Mononuclear cell (primary cell): Measurements from ENCODE around the gene IL1R2. TPM values are rescaled to one million over a fixed set of nuclear protein-coding genes. Genes with fewer than 3 reads are reported as not detected.

Experiments used
- H3K27me3 ChIP-seq: 2 replicates; pipeline ENCODE4 v1.6.0; 2011; ENCODE audit warnings: low read length, control low read depth; ENCODE audit not compliant: insufficient read depth
- H3K4me1 ChIP-seq: 2 replicates; pipeline ENCODE4 v1.5.1; 2011; ENCODE audit warnings: mild to moderate bottlenecking, low read length, control low read depth; ENCODE audit not compliant: insufficient read depth
- H3K4me3 ChIP-seq: 2 replicates; pipeline ENCODE4 v1.5.1; 2011; ENCODE audit warnings: mild to moderate bottlenecking, low read length, moderate library complexity
- H3K9me3 ChIP-seq: 2 replicates; pipeline ENCODE4 v1.5.1; 2011; ENCODE audit warnings: low read depth, mild to moderate bottlenecking, control low read depth, low read length
- total RNA-seq: library from RNA; depleted of rRNA; stranded (reverse); fragments of >200 nt; gene quantifications from one replicate; pipeline ENCODE4 v1.2.3, GENCODE V29; 2012

Gene IL1R2
- total RNA-seq, 1 donor: 1.4 TPM

- H3K9me3 ChIP-seq: no peaks in the 10 kb centered on the region
- peaks cover 38% of the 10 kb centered on the region for H3K4me1 ChIP-seq
- peaks cover 18% of the 10 kb centered on the region for H3K27me3 ChIP-seq
- no peak overlapping the region for H3K4me3 ChIP-seq
Observed at GRCh38 chr2:102045697-102046096, 53.9 kb downstream of the IL1R2 start.

GRCh38 chr2:102046135-102046986, 54.6 kb downstream of the IL1R2 start:
- Histone ChIP-seq H3K4me3 (no peak overlapping the region), H3K9me3 (no peaks in the 10 kb centered on the region), H3K27me3 (peaks cover 18% of the 10 kb centered on the region), H3K4me1 (peaks cover 38% of the 10 kb centered on the region)

GRCh38 chr2:102048465-102048864, 56.7 kb downstream of the IL1R2 start:
- no peak overlapping the region for H3K4me3 ChIP-seq
- H3K9me3 ChIP-seq: no peaks in the 10 kb centered on the region
- H3K4me1 ChIP-seq: peaks cover 48% of the 10 kb centered on the region
- H3K27me3 ChIP-seq: peaks cover 18% of the 10 kb centered on the region

GRCh38 chr2:102049756-102050443, 58.1 kb downstream of the IL1R2 start:
- peaks cover 52% of the 10 kb centered on the region for H3K4me1 ChIP-seq
- H3K4me3 ChIP-seq: no peak overlapping the region
- peaks cover 18% of the 10 kb centered on the region for H3K27me3 ChIP-seq
- no peaks in the 10 kb centered on the region for H3K9me3 ChIP-seq

GRCh38 chr2:102050854-102051391, 59.2 kb downstream of the IL1R2 start:
- peaks cover 52% of the 10 kb centered on the region for H3K4me1 ChIP-seq
- H3K27me3 ChIP-seq: peaks cover 14% of the 10 kb centered on the region
- no peak overlapping the region for H3K4me3 ChIP-seq
- H3K9me3 ChIP-seq: no peaks in the 10 kb centered on the region

GRCh38 chr2:102051692-102052277, 60.0 kb downstream of the IL1R2 start:
- Histone ChIP-seq H3K4me3 (no peak overlapping the region), H3K27me3 (peaks cover 6% of the 10 kb centered on the region), H3K4me1 (peaks cover 44% of the 10 kb centered on the region), H3K9me3 (no peaks in the 10 kb centered on the region)

- H3K4me1 ChIP-seq: peaks cover 44% of the 10 kb centered on the region
- H3K9me3 ChIP-seq: no peaks in the 10 kb centered on the region
- H3K4me3 ChIP-seq: no peak overlapping the region
- H3K27me3 ChIP-seq: peaks cover 3% of the 10 kb centered on the region
Observed at GRCh38 chr2:102052365-102052764, 60.6 kb downstream of the IL1R2 start.

- no peak overlapping the region for H3K4me3 ChIP-seq
- no peaks in the 10 kb centered on the region for H3K9me3 ChIP-seq
- peaks cover 44% of the 10 kb centered on the region for H3K4me1 ChIP-seq
- H3K27me3 ChIP-seq: no peaks in the 10 kb centered on the region
Observed at GRCh38 chr2:102053096-102053495, 61.3 kb downstream of the IL1R2 start.

GRCh38 chr2:102055346-102055990, 63.7 kb downstream of the IL1R2 start:
- H3K9me3 ChIP-seq: no peaks in the 10 kb centered on the region
- H3K4me3 ChIP-seq: no peak overlapping the region
- H3K27me3 ChIP-seq: no peaks in the 10 kb centered on the region
- H3K4me1 ChIP-seq: peaks cover 34% of the 10 kb centered on the region

- H3K4me3 ChIP-seq: no peak overlapping the region
Observed at GRCh38 chr2:102056079-102056581, 64.4 kb downstream of the IL1R2 start.

GRCh38 chr2:102057502-102058292, 65.9 kb downstream of the IL1R2 start:
- no peaks in the 10 kb centered on the region for H3K27me3 ChIP-seq
- no peak overlapping the region for H3K4me3 ChIP-seq
- H3K9me3 ChIP-seq: no peaks in the 10 kb centered on the region
- H3K4me1 ChIP-seq: peaks cover 19% of the 10 kb centered on the region

More at GRCh38 chr2:102056079-102056581, 64.4 kb downstream of the IL1R2 start:
- Histone ChIP-seq H3K4me1 (peaks cover 27% of the 10 kb centered on the region), H3K27me3 (no peaks in the 10 kb centered on the region), H3K9me3 (no peaks in the 10 kb centered on the region)

- Histone ChIP-seq H3K4me1 (peaks cover 19% of the 10 kb centered on the region), H3K27me3 (no peaks in the 10 kb centered on the region), H3K4me3 (no peak overlapping the region), H3K9me3 (no peaks in the 10 kb centered on the region)
Observed at GRCh38 chr2:102058293-102058833, 66.6 kb downstream of the IL1R2 start.

- Histone ChIP-seq H3K27me3 (no peaks in the 10 kb centered on the region), H3K4me3 (no peak overlapping the region), H3K9me3 (no peaks in the 10 kb centered on the region), H3K4me1 (peaks cover 22% of the 10 kb centered on the region)
Observed at GRCh38 chr2:102059151-102059550, 67.4 kb downstream of the IL1R2 start.

- peaks cover 31% of the 10 kb centered on the region for H3K4me1 ChIP-seq
- H3K4me3 ChIP-seq: no peak overlapping the region
- no peaks in the 10 kb centered on the region for H3K9me3 ChIP-seq
- H3K27me3 ChIP-seq: no peaks in the 10 kb centered on the region
Observed at GRCh38 chr2:102060047-102060446, 68.3 kb downstream of the IL1R2 start.
